T1000 (cell line): ENCODE data around the gene EXOC1.
A peak's percentile ranks its signal among the peaks of the same experiment; 100 is the strongest.

Experiments
- DNase-seq: peaks from one replicate; lab custom pipeline; 2025; ENCODE audit warnings: mixed read lengths; lab: John Stamatoyannopoulos, UW

The EXOC1 gene

GRCh38 chr4:55857586-55857985, 4.1 kb downstream of the EXOC1 start:
- DNase-seq = no peak

- DNase-seq = no peak
Observed at GRCh38 chr4:55859711-55860110, 6.3 kb downstream of the EXOC1 start.

GRCh38 chr4:55864577-55865223, 11.3 kb downstream of the EXOC1 start:
- no peak for DNase-seq

GRCh38 chr4:55865228-55865806, 11.9 kb downstream of the EXOC1 start:
- DNase-seq = no peak

- DNase-seq = no peak
Observed at GRCh38 chr4:55866290-55866907, 13.0 kb downstream of the EXOC1 start.

GRCh38 chr4:55866973-55867574, 13.6 kb downstream of the EXOC1 start:
- no peak for DNase-seq

GRCh38 chr4:55868581-55869090, 15.2 kb downstream of the EXOC1 start:
- DNase-seq = no peak

GRCh38 chr4:55871299-55871800, 17.9 kb downstream of the EXOC1 start:
- DNase-seq = no peak

- no peak for DNase-seq
Observed at GRCh38 chr4:55874831-55875230, 21.4 kb downstream of the EXOC1 start.

GRCh38 chr4:55876387-55876786, 22.9 kb downstream of the EXOC1 start:
- no peak for DNase-seq

GRCh38 chr4:55879224-55879623, 25.8 kb downstream of the EXOC1 start:
- no peak for DNase-seq

GRCh38 chr4:55880652-55881280, 27.3 kb downstream of the EXOC1 start:
- DNase-seq = no peak

GRCh38 chr4:55884093-55884850, 30.8 kb downstream of the EXOC1 start:
- DNase-seq = no peak

- DNase-seq = no peak
Observed at GRCh38 chr4:55884851-55885219, 31.4 kb downstream of the EXOC1 start.

- DNase-seq = no peak
Observed at GRCh38 chr4:55887594-55887993, 34.1 kb downstream of the EXOC1 start.

- DNase-seq = no peak
Observed at GRCh38 chr4:55892156-55892555, 38.7 kb downstream of the EXOC1 start.

GRCh38 chr4:55896622-55897021, 43.2 kb downstream of the EXOC1 start:
- DNase-seq = no peak

- DNase-seq = no peak
Observed at GRCh38 chr4:55902677-55903076, 49.2 kb downstream of the EXOC1 start.

- DNase-seq = no peak
Observed at GRCh38 chr4:55903577-55903976, 50.1 kb downstream of the EXOC1 start.

- no peak for DNase-seq
Observed at GRCh38 chr4:55904576-55904975, 51.1 kb downstream of the EXOC1 start.

- DNase-seq = no peak
Observed at GRCh38 chr4:55906323-55906722, 52.9 kb downstream of the EXOC1 start.

GRCh38 chr4:55906989-55907388, 53.5 kb downstream of the EXOC1 start:
- peak; percentile 17 for DNase-seq
